Fibroblast of lung (primary cell): ENCODE data around the gene STIL. TPM values are rescaled to one million over a fixed set of nuclear protein-coding genes. Genes with fewer than 3 reads are reported as not detected.

ENCODE experiments used
- DNase-seq, 2 donors: peaks; one replicate each; pipeline versions ENCODE4 v3.0.0 to v3.0.0-alpha.2; 2010; ENCODE audit warnings: low read depth in 2 of 2
- H2AFZ ChIP-seq: 2 replicates; pipeline ENCODE4 v1.5.1; 2012; ENCODE audit warnings: low read length, control low read depth, inconsistent platforms
- H3K27ac ChIP-seq: 2 replicates; pipeline ENCODE4 v1.5.1; 2011; ENCODE audit warnings: low read length, control low read depth; ENCODE audit not compliant: insufficient read depth
- H3K27me3 ChIP-seq: 2 replicates; pipeline ENCODE4 v1.5.1; 2011; ENCODE audit warnings: mild to moderate bottlenecking, low read length; ENCODE audit not compliant: control insufficient read depth, insufficient read depth
- H3K36me3 ChIP-seq: 2 replicates; pipeline ENCODE4 v1.5.1; 2011; ENCODE audit warnings: low read length; ENCODE audit not compliant: control insufficient read depth, insufficient read depth
- H3K4me1 ChIP-seq: 2 replicates; pipeline ENCODE4 v1.5.1; 2011; ENCODE audit warnings: low read length; ENCODE audit not compliant: control insufficient read depth, insufficient read depth; ENCODE audit errors: extremely low read depth
- H3K4me2 ChIP-seq: 2 replicates; pipeline ENCODE4 v1.5.1; 2011; ENCODE audit warnings: low read length, control low read depth; ENCODE audit not compliant: insufficient read depth; ENCODE audit errors: extremely low read depth
- H3K4me3 ChIP-seq, 4 experiments: fragments of 200-600 bp in 1 of 4; sonication (generic) in 1 of 4; replicated peaks in 1 of 4; 2 replicates each; pipeline ENCODE4 v1.5.1; 2011 to 2016; ENCODE audit warnings: low read length in 4 of 4, low read depth in 3 of 4, mild to moderate bottlenecking in 3 of 4, control low read depth in 2 of 4, inconsistent platforms in 1 of 4, mixed read lengths in 1 of 4; ENCODE audit not compliant: insufficient read depth in 1 of 4; ENCODE audit errors: control extremely low read depth in 1 of 4
- H3K79me2 ChIP-seq: 2 replicates; pipeline ENCODE4 v1.5.1; 2012; ENCODE audit warnings: mild to moderate bottlenecking, low read length, inconsistent platforms; ENCODE audit not compliant: control insufficient read depth, insufficient read depth
- H3K9ac ChIP-seq: 2 replicates; pipeline ENCODE4 v1.5.1; 2011; ENCODE audit warnings: mild to moderate bottlenecking, low read length, control low read depth; ENCODE audit not compliant: insufficient read depth
- H3K9me3 ChIP-seq: 2 replicates; pipeline ENCODE4 v1.5.1; 2012; ENCODE audit warnings: low read depth, low read length; ENCODE audit not compliant: control insufficient read depth, insufficient read depth
- H4K20me1 ChIP-seq: 2 replicates; pipeline ENCODE4 v1.5.1; 2011; ENCODE audit warnings: low read length; ENCODE audit not compliant: control insufficient read depth, insufficient read depth; ENCODE audit errors: extremely low read depth
- CTCF ChIP-seq, 2 donors: IDR thresholded peaks in 1 of 2; conservative IDR thresholded peaks in 1 of 2; 1 replicate in 1 of 2; 2 replicates in 1 of 2; pipeline ENCODE4 v1.5.1; 2011 to 2012; ENCODE audit warnings: low read length in 2 of 2, control low read depth in 1 of 2, inconsistent platforms in 1 of 2, low read depth in 1 of 2, mild to moderate bottlenecking in 1 of 2
- EZH2 ChIP-seq: IDR thresholded peaks from 2 replicates; pipeline ENCODE4 v1.5.1; 2012; ENCODE audit warnings: low read length, control low read depth, mild to moderate bottlenecking; ENCODE audit errors: missing control alignments
- polyA plus RNA-seq, 2 donors: library from polyadenylated mRNA; depleted of rRNA in 1 of 2; stranded (reverse) in 1 of 2; unstranded in 1 of 2; fragments of >200 nt; gene quantifications; 2 replicates each; pipeline ENCODE4 v1.2.1, GENCODE V29; 2011 to 2012; ENCODE audit warnings: missing spikeins in 1 of 2
- total RNA-seq: library from RNA; depleted of rRNA; stranded (reverse); fragments of >200 nt; gene quantifications from 2 replicates; pipeline ENCODE4 v1.2.1, GENCODE V29; 2014

STIL gene
- total and polyA plus RNA-seq, 2 donors (not counting 1 experiment from before 2014, with no cell fraction given) = 5.8 to 6.2 TPM

- no peaks in the 10 kb centered on the region for H3K4me1 ChIP-seq
- TF ChIP-seq EZH2 (no peak), CTCF (conservative IDR thresholded peaks at IDR 0.05 in 1 of 2, IDR thresholded peaks at IDR 0.05 in 1 of 2; ENCODE audit: low read depth in 1 of 2, low read length in 2 of 2) (peak; percentile 63 to 74)
- H3K27me3 ChIP-seq = no peaks in the 10 kb centered on the region
- no peak overlapping the region for H3K4me3 ChIP-seq
- peak; percentile 29 to 49 for DNase-seq
- no peaks in the 10 kb centered on the region for H3K79me2 ChIP-seq
- H3K9ac ChIP-seq = no peak overlapping the region
- no peaks in the 10 kb centered on the region for H3K9me3 ChIP-seq
- no peak overlapping the region for H3K4me2 ChIP-seq
- H3K36me3 ChIP-seq = peaks cover 3% of the 10 kb centered on the region
- H2AFZ ChIP-seq = no peak overlapping the region
- no peak overlapping the region for H3K27ac ChIP-seq
- no peaks in the 10 kb centered on the region for H4K20me1 ChIP-seq
Measured at GRCh38 chr1:47262787-47263413, 51.0 kb downstream of the STIL start.

GRCh38 chr1:47257224-47257623, 56.7 kb downstream of the STIL start:
- Histone ChIP-seq H3K4me3 (no peak overlapping the region), H3K36me3 (peaks cover 2% of the 10 kb centered on the region)

GRCh38 chr1:47252795-47253194, 61.2 kb downstream of the STIL start:
- H2AFZ ChIP-seq = no peak overlapping the region
- H3K36me3 ChIP-seq = no peaks in the 10 kb centered on the region
- H3K4me3 ChIP-seq = no peak overlapping the region
- DNase-seq = no peak
- no peak overlapping the region for H3K4me2 ChIP-seq
- no peaks in the 10 kb centered on the region for H3K79me2 ChIP-seq
- no peak overlapping the region for H3K27ac ChIP-seq
- no peaks in the 10 kb centered on the region for H3K4me1 ChIP-seq
- no peak for TF ChIP-seq CTCF (conservative IDR thresholded peaks at IDR 0.05 in 1 of 2, IDR thresholded peaks at IDR 0.05 in 1 of 2; ENCODE audit: low read depth in 1 of 2, low read length in 2 of 2)
- no peak for TF ChIP-seq EZH2
- H3K27me3 ChIP-seq = no peaks in the 10 kb centered on the region
- no peak overlapping the region for H3K9ac ChIP-seq
- no peaks in the 10 kb centered on the region for H4K20me1 ChIP-seq
- no peaks in the 10 kb centered on the region for H3K9me3 ChIP-seq

More at GRCh38 chr1:47257224-47257623, 56.7 kb downstream of the STIL start:
- Histone ChIP-seq H4K20me1 (no peaks in the 10 kb centered on the region), H3K4me2 (no peak overlapping the region), H3K79me2 (no peaks in the 10 kb centered on the region), H3K9me3 (no peaks in the 10 kb centered on the region), H2AFZ (no peak overlapping the region), H3K27ac (no peak overlapping the region), H3K9ac (no peak overlapping the region), H3K4me1 (no peaks in the 10 kb centered on the region), H3K27me3 (no peaks in the 10 kb centered on the region)
- DNase-seq = peak in 1 of 2 donors; percentile 19
- TF ChIP-seq CTCF (conservative IDR thresholded peaks at IDR 0.05 in 1 of 2, IDR thresholded peaks at IDR 0.05 in 1 of 2; ENCODE audit: low read depth in 1 of 2, low read length in 2 of 2) (no peak), EZH2 (no peak)
